IMR-90 (cell line): ENCODE data around the gene MSL3.

Experiments
- CHD1 ChIP-seq: IDR thresholded peaks from 2 replicates; pipeline ENCODE4 v1.6.1; 2012; ENCODE audit warnings: low read depth, low read length, improper control_type of control experiment
- MAFK ChIP-seq: IDR thresholded peaks from 2 replicates; pipeline ENCODE4 v1.6.1; 2012; ENCODE audit warnings: low read depth, low read length, improper control_type of control experiment
- NFE2L2 ChIP-seq: fragments of 150-350 bp; IDR thresholded peaks from 2 replicates; pipeline ENCODE4 v1.6.1; 2016; ENCODE audit warnings: low read depth, mild to moderate bottlenecking, low read length
- POLR2A ChIP-seq: IDR thresholded peaks from 2 replicates; pipeline ENCODE4 v1.6.1; 2012; ENCODE audit warnings: mild to moderate bottlenecking, low read depth, low read length
- RAD21 ChIP-seq: IDR thresholded peaks from 2 replicates; pipeline ENCODE4 v1.6.1; 2012; ENCODE audit warnings: low read length, improper control_type of control experiment
- TF ChIP-seq, protein P1 (sequence below): conservative IDR thresholded peaks from 2 replicates; pipeline ENCODE4 v1.5.1; 2012; ENCODE audit warnings: mild to moderate bottlenecking, low read depth, low read length, improper control_type of control experiment

DNA sequence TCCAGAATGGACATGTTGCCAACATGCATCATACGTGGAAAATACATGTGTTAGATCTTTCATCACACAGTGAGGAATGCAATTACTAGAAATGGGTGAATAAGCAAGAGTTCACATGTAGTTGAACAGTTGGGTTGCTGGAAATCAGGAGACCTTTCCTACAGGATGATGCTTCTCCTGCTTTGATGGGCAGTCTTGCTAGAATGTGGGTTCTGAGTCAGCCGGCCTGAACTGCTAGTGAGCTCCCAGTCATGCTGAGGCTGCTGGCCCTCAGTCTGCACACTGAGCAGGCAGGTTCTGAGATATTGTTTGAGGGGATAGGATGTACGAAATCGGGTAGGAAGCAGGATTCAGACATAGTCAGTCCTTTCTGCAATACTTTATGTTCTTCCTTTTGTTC, 20.2 kb downstream of the MSL3 start:
- no peak for TF ChIP-seq RAD21
- TF ChIP-seq, protein P1, sequence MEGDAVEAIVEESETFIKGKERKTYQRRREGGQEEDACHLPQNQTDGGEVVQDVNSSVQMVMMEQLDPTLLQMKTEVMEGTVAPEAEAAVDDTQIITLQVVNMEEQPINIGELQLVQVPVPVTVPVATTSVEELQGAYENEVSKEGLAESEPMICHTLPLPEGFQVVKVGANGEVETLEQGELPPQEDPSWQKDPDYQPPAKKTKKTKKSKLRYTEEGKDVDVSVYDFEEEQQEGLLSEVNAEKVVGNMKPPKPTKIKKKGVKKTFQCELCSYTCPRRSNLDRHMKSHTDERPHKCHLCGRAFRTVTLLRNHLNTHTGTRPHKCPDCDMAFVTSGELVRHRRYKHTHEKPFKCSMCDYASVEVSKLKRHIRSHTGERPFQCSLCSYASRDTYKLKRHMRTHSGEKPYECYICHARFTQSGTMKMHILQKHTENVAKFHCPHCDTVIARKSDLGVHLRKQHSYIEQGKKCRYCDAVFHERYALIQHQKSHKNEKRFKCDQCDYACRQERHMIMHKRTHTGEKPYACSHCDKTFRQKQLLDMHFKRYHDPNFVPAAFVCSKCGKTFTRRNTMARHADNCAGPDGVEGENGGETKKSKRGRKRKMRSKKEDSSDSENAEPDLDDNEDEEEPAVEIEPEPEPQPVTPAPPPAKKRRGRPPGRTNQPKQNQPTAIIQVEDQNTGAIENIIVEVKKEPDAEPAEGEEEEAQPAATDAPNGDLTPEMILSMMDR, result no peak
- TF ChIP-seq MAFK, result no peak
- TF ChIP-seq CHD1, result no peak
- no peak for TF ChIP-seq POLR2A
- no peak for TF ChIP-seq NFE2L2
